NCI-H526 treated with DMSO at 0.1 percent for 48 hours (cell line): ENCODE results near the gene RNF213.

ENCODE experiments used
- DNase-seq: peaks from one replicate; lab custom pipeline; 2025; lab: John Stamatoyannopoulos, UW

The RNF213 gene

GRCh38 chr17:80419255-80419654, 158.6 kb downstream of the RNF213 start:
- DNase-seq: no peak

GRCh38 chr17:80421381-80422090, 160.9 kb downstream of the RNF213 start:
- DNase-seq: no peak

GRCh38 chr17:80422276-80422675, 161.6 kb downstream of the RNF213 start:
- DNase-seq: no peak

DNA sequence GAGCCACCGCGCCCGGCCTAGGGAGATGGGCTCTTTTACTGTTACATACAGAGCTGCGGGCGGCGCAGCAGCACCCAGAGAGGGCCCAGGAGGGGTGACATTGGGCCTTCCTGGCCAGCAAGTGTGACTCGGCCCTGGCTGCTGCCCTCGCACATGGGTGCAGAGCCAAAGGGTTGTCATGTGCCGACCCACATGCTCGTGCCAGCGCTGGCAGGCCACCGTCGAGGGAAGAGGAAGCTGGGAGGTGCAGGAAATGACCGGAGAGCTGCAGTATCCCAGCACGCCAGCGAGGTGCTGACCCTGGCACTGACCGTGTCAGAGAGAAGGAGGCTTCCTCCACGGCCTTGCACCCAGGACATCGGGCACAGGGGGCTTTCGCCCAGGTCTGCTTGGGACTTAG, 162.3 kb downstream of the RNF213 start:
- no peak for DNase-seq

- DNase-seq: no peak
These were observed 163.0 kb downstream of the RNF213 start for GRCh38 chr17:80423536-80424225.

DNA sequence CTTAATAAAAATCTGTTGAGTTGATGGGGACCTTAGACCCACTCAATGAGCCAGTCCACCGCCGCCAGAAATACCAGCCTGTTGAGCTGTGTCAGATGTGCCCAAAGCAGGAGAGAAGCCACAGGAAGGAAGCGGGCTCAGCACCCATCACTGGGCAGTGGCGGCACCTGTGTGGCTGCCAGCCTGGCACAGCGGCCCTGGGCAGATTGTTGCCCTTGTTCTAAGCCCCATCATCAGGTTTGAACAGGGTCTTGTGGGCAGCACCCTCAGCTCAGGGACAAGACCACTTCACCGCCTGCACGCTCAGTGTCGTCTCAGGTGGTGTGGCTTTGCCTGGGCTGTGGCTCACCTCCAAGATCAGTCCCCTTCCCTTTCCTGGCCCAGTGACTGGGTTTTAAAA, 163.6 kb downstream of the RNF213 start:
- no peak for DNase-seq

GRCh38 chr17:80424878-80425765, 164.5 kb downstream of the RNF213 start:
- no peak for DNase-seq

- DNase-seq: no peak
These were observed 165.3 kb downstream of the RNF213 start for GRCh38 chr17:80425835-80426426.

GRCh38 chr17:80426671-80427326, 166.1 kb downstream of the RNF213 start:
- DNase-seq: peak; percentile 51

- no peak for DNase-seq
These were observed 167.0 kb downstream of the RNF213 start for GRCh38 chr17:80427366-80428282.

DNA sequence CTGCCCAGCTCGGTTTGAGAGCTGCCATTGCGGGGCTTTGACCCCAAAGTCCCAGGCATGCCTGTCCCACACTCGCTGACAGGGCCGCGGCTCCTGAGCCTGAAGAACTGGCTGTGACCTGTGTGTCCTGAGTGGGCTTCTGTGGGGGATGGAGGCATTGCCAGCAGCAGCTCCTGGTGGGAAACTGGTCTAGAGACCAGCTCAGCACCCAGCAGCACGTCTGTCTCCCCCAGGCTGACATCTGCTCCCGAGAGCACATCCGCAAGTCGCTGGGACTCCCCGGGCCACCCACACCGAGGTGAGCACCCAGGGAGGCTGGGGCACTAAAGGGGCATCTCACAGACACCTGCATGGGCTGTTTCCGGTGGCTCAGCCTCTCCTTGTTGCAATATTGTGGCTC, 167.7 kb downstream of the RNF213 start:
- no peak for DNase-seq

- DNase-seq: no peak
These were observed 168.1 kb downstream of the RNF213 start for GRCh38 chr17:80428796-80429195.

DNA sequence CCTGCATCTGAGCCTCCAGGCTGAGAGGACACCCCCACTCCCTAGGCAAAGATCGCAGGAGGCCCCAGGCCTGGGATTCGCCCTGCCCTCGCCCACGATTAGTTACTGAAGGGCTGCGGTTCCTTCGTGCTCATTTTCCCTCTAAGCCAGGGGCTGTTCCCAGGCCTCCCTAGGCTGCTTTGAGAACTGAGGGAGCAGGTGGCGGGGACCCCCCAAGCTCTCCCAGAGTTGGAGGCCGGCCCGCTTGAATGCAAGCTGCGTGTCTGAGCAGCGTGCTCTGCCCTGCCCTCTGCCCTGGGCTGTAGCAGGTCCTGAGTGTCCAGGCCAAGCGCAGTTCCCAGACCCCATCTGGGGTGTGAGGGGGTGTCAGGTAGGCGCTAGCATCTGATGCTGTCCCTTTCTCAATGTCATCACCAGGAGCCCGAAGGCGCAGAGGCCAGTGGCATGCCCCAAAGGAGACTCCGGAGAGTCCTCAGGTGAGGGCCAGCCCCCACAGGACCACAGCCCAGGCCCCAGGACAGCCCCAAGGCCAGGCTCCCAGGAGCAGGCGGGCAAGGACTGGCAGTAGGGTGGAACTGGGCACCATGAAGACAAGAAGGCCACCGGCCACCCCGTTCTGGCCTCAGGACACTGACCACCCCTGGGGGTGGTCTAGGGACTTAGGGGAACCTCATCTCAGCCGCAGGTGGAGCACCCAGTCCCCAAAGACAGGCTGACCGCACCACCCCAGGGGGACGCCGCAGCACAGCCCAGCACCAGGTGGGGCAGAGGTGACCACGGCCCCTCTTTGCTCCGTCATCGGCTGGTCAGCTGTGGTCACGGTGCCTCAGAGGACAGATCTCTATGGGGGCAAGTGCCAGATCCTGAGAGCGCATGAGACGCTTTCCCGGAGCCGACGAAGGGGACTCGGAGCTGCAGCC, 169.0 kb downstream of the RNF213 start:
- no peak for DNase-seq

- DNase-seq: no peak
These were observed 170.0 kb downstream of the RNF213 start for GRCh38 chr17:80430446-80431245.

GRCh38 chr17:80431246-80432195, 170.9 kb downstream of the RNF213 start:
- DNase-seq: no peak

- DNase-seq: no peak
These were observed 171.8 kb downstream of the RNF213 start for GRCh38 chr17:80432350-80432955.

GRCh38 chr17:80432961-80433550, 172.4 kb downstream of the RNF213 start:
- no peak for DNase-seq
